DMS53 treated with DMSO at 0.1 percent for 48 hours (cell line): ENCODE data around the gene PCID2.

Experiments
- DNase-seq: peaks from one replicate; lab custom pipeline; 2025; ENCODE audit not compliant: unreplicated experiment; lab: John Stamatoyannopoulos, UW

Gene PCID2

DNA sequence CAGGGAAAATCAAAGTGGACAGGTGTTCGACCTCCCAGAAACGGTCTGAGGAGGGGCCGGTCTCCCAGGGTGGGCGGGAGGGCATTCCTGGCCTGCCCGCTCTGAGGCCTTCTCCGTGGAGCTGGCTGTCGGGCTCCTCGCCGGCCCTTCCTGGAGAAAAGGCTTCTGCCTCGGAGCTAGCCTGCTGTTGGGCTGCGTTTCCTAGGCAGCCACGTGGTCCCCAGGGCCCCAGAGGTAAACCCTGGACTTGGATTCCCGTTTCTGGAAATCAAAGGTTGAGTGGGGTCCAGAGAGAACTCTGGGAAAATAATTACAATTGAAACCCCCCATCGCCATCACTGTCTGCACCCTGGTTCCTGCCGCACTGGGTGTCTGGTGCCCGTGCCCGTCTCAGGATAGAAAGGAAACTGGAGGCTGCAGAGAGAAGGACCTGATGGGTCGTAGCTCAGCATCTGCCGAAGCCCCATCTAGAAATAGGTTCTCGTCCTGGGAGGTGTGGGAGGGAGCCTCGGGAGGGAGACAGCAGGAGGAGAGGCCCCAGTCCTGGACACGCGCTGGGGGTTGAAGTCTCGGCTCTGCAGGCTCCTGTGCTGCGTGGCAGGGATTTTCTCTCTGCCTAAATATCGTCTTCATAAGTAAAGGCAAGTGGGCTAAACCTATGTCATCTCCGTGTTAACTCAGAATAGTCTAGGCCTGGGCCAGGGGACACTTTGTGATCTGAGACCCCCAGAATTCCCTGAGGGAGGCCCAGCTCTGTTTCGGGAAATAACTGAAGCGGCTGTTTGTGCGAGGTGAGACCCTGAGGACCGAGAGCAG, 57.7 kb downstream of the PCID2 start:
- no peak for DNase-seq

DNA sequence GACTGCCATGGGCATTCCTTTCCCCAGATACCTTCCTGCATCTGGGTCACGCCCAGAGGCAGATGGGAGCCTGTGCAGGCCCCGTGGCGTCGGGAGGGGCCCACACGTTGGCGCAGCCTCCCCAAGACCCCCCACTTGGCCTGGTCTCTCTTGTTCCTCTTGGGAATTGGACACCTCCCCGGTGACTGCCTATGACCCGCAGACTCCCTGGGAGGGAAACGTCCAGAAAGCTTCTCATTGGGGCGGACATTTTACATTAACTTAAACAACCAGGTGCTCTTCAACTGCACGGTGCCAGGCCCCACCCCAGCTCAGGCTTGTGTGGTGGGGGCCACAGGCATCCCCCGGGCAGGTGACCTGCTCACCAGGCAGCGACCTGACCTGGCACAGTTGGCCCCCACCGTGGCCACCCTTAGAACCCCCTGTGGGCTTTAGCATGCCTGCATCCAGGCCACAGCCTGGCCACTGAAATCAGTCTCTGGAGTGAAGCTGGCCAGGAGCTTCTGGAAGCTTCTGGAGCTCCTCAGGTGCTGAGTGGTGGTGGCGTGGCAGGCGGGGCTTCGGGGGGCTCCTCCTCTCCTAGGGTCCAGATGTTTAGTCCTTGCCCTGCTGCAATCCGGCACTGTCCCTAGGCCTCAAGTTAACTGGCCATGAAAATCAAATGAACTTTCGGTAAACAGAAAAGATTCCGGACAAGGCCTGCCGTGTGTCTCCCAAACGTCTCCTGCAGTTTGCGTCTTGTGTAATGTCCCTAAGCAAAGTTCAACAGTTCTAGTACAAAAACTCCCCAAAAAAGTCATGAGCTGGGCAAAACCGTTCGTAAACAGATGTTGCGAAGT, 58.5 kb downstream of the PCID2 start:
- DNase-seq = no peak

DNA sequence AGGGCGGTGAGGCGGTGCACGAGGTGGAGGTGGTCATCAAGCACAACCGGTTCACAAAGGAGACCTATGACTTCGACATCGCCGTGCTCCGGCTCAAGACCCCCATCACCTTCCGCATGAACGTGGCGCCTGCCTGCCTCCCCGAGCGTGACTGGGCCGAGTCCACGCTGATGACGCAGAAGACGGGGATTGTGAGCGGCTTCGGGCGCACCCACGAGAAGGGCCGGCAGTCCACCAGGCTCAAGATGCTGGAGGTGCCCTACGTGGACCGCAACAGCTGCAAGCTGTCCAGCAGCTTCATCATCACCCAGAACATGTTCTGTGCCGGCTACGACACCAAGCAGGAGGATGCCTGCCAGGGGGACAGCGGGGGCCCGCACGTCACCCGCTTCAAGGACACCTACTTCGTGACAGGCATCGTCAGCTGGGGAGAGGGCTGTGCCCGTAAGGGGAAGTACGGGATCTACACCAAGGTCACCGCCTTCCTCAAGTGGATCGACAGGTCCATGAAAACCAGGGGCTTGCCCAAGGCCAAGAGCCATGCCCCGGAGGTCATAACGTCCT, 59.4 kb downstream of the PCID2 start:
- no peak for DNase-seq

DNA sequence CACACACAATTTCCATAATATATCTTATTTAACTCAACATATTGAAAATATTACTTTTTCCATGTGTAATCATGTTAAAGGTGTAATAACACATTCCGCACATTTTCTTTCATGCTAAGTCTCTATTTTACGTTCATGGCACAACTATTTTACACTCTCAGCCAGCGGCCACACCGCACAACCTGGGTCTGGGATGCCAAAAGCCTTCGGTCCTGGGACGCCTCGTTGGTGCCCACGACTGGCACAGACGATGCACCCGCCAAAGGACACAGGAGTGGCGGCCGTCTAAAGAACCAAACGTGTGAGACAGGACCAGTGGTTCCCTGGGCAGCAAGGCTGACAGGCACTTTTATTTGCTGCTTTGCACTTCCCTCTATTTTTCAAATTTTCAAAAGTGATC, 60.1 kb downstream of the PCID2 start:
- DNase-seq = no peak

DNA sequence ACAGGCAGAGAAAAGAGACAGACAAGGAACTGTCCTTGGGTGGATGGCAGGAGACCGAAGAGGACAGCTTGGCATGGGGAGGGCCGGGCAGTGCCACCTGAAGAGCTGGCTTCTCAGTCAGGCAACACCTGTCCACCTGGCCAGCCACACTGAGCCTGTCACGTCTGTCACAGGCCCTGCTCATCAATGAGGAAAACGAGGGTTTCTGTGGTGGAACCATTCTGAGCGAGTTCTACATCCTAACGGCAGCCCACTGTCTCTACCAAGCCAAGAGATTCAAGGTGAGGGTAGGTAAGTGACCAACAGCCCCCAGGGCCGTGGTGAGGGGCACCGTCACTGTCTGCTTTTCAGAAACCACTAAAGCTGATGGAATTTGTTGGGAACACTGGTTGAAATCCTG, 61.3 kb downstream of the PCID2 start:
- no peak for DNase-seq

DNA sequence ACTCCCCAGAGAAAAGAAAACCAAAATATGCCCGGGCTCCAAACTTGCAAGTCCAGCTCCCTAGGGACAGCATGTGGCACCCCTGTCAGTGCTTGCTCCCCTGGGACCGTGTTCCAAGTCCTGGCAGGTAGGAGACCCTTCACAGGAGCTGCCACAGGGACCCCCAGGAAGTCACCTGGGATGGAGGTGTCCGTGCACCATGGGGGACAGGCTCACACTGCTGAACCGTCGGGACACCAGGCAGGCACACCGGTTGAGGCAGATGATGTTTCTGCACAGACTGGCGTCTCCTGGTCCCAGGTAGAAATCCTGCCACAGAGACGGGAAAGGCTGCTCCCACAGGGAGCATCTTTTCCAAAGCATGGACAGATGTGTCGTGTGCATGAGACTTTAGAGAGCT, 61.7 kb downstream of the PCID2 start:
- no peak for DNase-seq

DNA sequence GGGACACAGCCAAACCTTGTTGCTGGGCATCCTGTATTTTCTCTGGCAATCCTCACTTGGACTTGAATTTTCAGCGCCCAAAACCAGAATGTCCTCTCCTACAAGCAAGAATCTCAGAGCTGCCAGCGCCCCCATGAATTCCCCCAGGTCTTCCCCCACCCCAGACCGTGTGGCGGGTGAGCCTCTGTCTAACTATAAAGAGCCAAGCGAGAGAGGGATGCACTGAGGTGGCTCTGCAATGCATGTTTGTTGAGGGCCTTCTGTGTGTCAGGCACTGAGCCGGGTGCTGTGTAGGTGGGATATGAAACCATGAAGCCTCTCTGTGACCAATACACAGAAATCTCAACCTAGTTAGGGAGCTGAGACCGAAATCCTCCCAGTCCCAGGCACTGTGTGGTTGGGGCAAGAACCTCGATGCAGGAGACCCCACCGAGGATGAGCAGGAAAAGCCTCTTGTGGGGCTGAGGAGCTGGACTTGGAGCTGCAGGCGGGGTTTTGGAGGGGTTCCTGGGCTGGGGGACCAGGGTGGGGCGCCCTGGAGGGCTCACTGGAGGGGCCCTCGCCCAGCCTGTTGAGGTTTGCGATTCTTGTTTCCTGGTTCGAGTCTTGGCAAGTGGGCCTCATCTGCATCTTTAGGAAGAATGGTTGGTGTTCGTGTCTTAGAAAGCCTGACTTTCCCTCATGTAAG, 62.4 kb downstream of the PCID2 start:
- no peak for DNase-seq

DNA sequence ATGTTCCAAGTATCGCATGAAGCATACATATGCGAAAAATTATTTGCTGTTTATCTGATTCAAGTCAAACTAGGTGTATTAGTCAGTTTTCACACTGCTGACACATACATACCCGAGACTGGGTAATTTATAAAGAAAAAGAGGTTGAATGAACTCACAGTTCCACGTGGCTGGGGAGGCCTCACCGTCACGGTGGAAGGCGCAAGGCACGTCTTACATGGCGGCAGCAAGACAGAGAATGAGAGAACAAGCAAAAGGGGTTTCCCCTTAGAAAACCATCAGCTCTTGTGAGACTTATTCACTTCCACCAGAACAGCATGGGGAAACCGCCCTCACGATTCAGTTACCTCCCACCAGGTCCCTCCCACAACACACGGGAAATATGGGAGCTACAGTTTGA, 63.0 kb downstream of the PCID2 start:
- no peak for DNase-seq

DNA sequence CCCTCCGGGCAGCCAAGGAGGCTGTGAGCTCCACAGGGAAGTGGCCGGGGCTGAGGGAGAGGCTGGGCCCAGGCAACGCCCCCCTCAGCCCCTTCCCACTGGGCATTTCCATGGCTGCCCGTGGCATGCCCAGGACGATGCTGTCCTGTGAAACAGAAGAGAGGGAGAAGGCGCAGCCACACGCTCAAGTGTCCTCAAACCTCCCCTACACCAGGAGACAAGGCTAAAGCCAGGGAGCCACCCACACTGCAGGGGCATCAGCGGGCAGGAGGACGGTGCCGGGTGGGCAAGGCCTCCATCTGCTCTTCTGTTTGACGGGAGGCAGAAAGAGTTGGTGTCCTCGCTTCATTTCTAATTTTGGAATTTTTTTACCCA, 64.2 kb downstream of the PCID2 start:
- no peak for DNase-seq

DNA sequence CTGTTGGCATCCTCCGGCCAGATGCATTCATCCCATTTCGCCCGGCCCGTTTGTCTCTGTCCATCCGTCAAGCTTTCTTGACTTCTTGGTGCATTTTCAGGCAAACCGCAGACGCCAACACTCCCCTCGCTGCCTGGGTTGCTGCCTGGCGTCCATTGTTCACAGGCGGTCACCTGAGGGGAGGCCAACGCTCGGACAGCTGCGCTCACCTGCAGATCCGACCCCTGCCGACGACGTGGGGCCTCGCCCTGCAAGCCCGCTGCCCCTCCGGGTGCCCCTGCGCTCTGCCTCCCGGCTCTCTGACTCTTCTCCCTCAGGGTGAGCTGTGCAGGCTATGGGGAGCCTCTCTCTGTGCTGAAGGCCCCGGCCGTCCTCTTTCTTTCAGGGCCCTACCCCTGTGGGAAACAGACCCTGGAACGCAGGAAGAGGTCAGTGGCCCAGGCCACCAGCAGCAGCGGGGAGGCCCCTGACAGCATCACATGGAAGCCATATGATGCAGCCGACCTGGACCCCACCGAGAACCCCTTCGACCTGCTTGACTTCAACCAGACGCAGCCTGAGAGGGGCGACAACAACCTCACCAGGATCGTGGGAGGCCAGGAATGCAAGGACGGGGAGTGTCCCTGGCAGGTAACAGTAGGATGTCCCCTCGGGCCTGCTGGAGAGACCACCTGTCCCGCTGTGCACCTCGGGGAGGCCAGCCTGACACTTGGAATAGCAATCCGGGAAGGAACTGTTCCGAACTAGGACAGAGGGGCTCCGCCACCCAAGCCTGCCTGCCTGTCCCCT, 64.8 kb downstream of the PCID2 start:
- DNase-seq = no peak

DNA sequence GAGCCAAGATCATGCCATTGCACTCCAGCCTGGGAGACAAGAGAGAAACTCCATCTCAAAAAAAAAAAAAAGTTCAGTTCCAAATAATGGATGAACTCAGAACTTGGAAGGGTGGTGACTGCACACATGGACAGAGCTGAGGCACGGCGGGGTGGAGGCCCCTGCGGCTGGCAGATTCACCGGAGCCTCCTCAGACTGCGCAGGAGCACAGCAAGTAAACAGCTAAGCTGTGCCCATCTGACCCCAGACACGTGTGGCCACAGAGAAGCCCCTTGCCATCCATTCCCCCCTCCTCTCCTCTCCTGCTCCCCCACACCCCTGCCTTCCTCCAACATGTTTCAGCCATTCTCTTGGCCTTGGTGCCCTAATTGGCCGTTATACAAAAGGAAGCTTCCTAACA, 65.6 kb downstream of the PCID2 start:
- no peak for DNase-seq

DNA sequence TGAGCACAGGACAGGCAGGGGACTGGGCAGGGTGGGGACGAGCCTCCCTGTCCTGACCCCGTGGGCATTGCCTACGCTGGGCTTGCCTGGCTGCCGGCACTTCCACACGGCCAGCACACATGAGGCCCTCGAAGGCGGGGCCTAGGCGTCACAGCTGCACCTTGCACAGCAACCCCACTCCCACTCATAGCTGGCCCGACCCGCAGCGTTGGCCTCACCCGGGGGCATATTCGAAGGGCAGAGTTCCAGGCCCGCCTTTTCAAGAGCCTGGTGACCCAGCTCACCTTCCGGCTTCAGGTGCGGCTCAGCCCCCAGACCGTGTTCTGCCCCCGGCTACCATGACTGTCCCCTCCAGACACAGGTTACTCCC, 66.9 kb downstream of the PCID2 start:
- DNase-seq = no peak

DNA sequence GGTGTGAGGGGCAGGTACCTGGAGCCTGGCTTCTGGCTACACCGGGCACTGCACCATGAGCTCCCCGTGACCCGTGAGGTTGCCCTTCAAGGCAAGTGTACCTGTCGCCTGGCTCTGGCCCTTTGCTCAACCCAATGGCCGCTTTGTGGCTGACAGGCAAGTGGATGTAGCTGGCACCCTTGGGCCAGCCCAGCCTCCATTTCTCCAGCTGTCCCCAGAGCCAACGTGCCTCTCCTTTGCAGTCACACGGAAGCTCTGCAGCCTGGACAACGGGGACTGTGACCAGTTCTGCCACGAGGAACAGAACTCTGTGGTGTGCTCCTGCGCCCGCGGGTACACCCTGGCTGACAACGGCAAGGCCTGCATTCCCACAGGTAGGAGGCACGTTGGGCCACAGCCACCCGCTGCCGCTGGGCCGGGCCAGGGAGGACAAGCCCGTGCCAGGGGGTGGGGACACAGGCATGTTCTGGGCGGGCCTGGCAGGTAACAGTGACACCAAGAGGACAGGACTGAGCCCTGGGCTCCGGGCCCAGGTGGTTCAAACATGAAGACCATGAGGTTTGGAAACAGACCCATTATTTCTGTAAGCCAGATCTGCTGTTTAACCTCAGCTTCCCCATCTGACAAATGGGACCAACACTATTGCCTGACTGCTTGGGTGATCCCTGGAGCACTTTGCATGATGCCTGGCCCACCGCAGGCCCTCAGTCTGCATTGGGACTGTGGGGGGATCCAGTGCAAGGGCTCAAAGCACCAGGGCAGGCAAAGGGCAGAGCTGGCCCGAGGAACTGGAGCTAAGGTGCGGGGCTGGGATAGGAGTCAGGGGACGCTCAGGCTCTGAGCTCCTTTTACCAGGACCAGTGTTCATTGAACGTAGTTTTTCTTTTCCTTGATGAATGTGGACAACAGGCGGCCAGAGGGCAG, 67.5 kb downstream of the PCID2 start:
- DNase-seq = no peak

DNA sequence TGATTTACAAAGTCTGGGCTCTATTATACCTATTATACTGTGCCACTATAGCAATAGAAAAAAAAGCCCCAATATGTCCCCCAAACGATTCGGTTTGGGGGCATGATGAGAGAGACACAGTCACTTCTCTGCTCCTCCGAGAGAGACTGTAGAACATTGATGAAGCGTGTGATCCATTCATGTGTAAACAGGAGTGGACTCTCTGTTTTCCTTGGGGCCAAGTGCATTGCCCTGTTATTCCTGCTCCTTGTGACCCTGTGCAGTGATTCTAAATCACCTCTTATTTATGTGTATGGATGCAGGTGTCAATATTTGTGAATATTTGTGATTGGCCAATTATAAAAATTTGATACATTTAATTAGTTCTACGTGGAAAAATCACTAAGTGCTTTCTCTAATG, 68.9 kb downstream of the PCID2 start:
- no peak for DNase-seq

DNA sequence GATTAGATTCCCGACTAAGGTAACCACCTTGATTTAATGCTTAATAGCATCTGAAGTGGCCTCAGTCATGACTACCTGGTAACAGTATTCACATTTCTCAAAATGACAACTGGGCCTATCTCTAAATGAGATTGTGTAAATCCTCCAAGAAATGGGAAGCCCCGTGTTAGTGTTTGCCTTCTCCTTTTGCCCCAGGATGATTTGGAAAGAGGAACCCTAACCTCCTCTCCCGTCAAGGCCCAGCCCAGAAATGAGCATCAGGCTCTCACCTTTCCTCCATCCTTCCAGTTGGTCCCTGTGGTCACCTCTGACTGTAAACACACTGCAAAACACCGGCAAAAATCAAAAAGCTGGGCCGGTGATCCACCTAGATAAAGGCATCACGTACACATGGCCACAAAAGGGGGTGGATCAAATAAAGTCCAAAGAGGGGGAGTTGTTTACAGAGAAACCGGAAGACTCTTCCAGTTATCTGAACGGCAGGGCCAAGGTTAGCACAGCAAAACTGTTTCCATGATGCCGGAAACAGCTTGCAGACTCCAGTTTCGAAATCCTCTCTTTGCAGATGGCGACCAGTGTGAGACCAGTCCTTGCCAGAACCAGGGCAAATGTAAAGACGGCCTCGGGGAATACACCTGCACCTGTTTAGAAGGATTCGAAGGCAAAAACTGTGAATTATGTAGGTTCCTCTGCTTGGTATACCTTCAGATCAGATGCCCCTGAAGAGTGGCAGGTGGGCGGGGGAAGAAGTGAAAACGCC, 69.5 kb downstream of the PCID2 start:
- DNase-seq = no peak

DNA sequence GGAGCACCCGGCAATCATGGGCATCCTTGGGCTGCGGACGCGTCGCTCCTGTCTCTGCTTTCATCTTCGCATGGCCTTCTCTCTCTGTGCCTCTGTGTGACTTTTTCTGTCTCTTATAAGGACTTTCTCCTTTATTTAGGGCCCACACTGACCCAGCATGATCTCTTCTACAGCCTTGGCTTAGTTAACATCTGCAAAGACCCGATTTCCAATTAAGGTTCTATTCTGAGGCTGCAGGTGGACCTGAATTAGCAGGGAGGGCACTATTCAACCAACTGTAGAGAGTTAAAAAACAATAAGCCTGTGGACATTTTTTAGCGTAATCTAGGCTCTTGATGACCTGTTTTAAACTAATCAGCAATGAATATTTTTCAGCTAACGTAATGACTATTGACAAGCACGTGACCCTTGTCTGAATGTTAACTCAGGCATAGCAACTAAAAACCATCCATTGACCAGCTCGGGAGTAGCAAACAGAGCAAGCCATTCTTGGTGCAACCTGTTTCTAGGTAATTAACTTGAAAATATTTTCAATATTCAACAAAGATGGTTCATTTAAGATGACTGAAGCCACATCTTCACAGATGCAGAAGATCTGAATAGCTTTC, 70.7 kb downstream of the PCID2 start:
- no peak for DNase-seq

DNA sequence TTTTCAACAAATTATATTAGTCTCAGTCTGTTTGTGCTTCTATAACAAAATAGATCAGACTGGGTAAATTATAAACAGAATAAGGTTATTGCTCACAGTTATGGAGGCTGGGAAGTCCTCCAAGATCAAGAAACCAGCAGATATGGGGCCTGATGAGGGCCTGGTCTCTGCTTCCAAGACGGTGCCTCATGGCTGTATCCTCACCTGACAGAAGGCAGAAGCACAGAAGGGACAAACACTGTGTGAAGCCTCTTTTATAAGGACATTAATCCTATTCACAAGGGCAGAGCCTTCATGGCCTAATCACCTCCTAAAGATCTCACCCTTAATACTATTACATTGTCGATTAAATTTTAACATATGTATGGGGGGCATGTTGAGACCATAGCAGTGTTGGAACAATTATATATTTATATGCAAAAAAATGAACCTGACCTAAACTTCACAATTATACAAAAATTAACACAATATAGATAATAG, 73.1 kb downstream of the PCID2 start:
- DNase-seq = no peak

DNA sequence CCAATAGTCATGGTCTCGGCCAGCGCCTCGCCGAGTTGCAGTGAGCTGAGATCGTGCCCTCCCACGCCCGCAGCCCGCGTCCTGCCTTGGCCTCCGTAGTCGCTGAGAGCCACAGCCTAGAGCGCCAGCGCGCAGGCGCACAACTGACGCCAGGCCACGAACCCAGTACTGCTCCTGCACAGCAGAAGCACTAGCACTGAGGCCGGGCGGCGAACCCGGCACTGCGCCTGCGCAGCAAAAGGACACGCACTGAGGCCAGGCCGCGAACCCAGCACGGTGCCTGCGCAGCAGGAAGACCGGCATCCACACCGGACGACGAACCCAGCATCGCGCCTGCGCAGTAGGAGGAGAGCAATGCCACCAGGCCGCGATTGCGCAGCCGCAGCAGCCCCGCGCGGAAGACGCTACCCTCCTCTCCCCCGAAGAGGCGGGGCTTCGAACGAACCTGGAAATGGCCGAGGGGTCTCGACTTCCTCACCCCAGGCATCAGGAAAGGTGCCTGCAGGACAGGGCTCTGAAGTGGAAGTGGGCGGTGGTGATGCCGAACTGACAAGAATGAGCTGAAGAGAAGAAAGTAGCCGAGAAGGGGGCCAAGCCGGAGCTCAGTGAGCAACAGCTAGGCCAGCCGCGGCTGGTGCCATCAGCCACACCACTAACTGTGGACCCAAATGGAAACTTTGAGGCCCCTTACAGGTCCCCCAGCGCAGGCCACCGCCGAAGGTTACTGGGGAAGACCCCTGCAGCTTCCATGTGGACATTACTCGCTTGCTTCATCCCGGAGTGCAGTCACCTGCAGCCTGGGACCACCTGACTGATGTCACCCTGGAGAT, 78.3 kb downstream of the PCID2 start:
- DNase-seq = no peak
